Ovary (tissue), 3 donors: ENCODE measurements around the gene SERINC3.

Experiments
- EP300 ChIP-seq: sonication (generic); formaldehyde crosslinking; IDR thresholded peaks from one replicate; pipeline ENCODE4 v1.6.1; 2017; ENCODE audit warnings: antibody characterized with exemption
- POLR2A ChIP-seq: fragments of 450-650 bp; IDR thresholded peaks from one replicate; pipeline ENCODE4 v1.6.1; 2017; ENCODE audit warnings: antibody characterized with exemption, mild to moderate bottlenecking, moderate library complexity
- TF ChIP-seq, protein P1 (sequence below), 3 donors: fragments of 450-650 bp in 2 of 3; fragments of 200-600 bp in 1 of 3; IDR thresholded peaks; one replicate each; pipeline versions ENCODE4 v1.5.1 to v1.8.0; 2016 to 2022; ENCODE audit warnings: antibody characterized with exemption in 3 of 3, mild to moderate bottlenecking in 1 of 3
- donor health status: DM: no; HTN: no; CAD: no.

DNA sequence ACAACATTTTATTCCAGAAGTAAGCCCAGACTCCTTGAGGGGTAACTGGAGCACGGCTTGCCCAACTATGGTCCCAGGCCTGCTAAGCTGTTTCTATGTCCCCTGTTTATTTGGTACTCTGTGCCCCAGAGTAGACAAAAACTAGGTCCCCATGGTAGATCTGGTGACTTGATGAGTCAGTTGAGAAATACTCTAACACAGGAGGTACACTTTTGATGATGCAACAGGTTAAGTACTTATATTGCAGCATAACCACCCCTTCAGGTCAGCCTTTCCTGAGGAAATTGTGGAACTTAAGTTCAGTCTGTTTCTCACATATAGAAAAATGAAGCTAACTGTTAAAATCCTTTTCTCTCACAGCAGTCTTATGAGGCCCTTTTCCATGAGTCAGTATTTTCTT is 26.6 kb downstream of the SERINC3 start:
- TF ChIP-seq, protein P1, sequence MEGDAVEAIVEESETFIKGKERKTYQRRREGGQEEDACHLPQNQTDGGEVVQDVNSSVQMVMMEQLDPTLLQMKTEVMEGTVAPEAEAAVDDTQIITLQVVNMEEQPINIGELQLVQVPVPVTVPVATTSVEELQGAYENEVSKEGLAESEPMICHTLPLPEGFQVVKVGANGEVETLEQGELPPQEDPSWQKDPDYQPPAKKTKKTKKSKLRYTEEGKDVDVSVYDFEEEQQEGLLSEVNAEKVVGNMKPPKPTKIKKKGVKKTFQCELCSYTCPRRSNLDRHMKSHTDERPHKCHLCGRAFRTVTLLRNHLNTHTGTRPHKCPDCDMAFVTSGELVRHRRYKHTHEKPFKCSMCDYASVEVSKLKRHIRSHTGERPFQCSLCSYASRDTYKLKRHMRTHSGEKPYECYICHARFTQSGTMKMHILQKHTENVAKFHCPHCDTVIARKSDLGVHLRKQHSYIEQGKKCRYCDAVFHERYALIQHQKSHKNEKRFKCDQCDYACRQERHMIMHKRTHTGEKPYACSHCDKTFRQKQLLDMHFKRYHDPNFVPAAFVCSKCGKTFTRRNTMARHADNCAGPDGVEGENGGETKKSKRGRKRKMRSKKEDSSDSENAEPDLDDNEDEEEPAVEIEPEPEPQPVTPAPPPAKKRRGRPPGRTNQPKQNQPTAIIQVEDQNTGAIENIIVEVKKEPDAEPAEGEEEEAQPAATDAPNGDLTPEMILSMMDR (IDR thresholded peaks at IDR 0.05): no peak
- TF ChIP-seq EP300: no peak
- no peak for TF ChIP-seq POLR2A
